Nephron progenitor cell (in vitro differentiated cells): Measurements from ENCODE around the gene LCE3D.
"Not testable (repeated sequence)": the region's sequence is repeated elsewhere in the genome, so short reads cannot be mapped to it uniquely, and the experiment has no call there.

Experiments used
- DNase-seq: peaks from one replicate; pipeline ENCODE4 v3.0.0; 2021
- H3K27ac Mint-ChIP-seq: 2 replicates; pipeline ENCODE4 v1.8.0; 2021; ENCODE audit warnings: mild to moderate bottlenecking, moderate library complexity, mixed read lengths
- H3K27me3 Mint-ChIP-seq: 2 replicates; pipeline ENCODE4 v1.8.0; 2021; ENCODE audit warnings: mild to moderate bottlenecking, low read depth, mixed read lengths; ENCODE audit not compliant: poor library complexity
- H3K36me3 Mint-ChIP-seq: 2 replicates; pipeline ENCODE4 v1.8.0; 2021; ENCODE audit warnings: low read depth, mixed read lengths
- H3K4me1 Mint-ChIP-seq: 2 replicates; pipeline ENCODE4 v1.8.0; 2021; ENCODE audit warnings: mixed read lengths
- H3K4me3 Mint-ChIP-seq: 2 replicates; pipeline ENCODE4 v1.8.0; 2021; ENCODE audit warnings: mild to moderate bottlenecking, moderate library complexity, mixed read lengths
- H3K9me3 Mint-ChIP-seq: 2 replicates; pipeline ENCODE4 v1.8.0; 2021; ENCODE audit warnings: mild to moderate bottlenecking, moderate library complexity, mixed read lengths
- TF ChIP-seq, protein P1 (sequence below): fragments of 200-600 bp; sonication (generic); IDR thresholded peaks from 2 replicates; pipeline ENCODE4 v1.5.0; 2021; ENCODE audit warnings: antibody characterized with exemption

Gene LCE3D

DNA sequence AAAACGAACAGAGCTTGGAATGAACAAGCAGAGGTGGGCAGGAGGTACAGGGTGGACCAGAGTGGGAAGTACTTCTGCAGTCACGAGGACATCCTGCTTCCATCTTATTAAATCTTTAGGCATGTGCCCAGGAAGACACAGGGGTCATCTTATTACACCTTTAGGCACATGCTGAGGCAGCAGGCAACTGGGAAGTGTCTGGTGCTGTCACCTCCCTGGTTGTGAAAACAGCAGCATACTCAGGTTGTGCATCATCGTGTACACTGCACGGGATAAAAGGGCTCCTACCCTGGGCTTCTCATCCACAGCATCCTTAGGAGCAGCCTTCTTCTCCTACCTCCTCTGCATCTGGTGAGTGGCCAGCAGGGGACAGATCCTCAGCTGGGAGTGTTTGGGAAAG is 19.6 kb upstream of the LCE3D start, which contains the start of gene LCE3C:
Gene LCE3C (plus strand): TSS at position 301 of the 400 bp plus-strand sequence. CDS start 498 bp downstream, outside the sequence.
- no peak within 1 kb of the TSS for H3K27ac Mint-ChIP-seq
- DNase-seq = no peak
- TF ChIP-seq, protein P1, sequence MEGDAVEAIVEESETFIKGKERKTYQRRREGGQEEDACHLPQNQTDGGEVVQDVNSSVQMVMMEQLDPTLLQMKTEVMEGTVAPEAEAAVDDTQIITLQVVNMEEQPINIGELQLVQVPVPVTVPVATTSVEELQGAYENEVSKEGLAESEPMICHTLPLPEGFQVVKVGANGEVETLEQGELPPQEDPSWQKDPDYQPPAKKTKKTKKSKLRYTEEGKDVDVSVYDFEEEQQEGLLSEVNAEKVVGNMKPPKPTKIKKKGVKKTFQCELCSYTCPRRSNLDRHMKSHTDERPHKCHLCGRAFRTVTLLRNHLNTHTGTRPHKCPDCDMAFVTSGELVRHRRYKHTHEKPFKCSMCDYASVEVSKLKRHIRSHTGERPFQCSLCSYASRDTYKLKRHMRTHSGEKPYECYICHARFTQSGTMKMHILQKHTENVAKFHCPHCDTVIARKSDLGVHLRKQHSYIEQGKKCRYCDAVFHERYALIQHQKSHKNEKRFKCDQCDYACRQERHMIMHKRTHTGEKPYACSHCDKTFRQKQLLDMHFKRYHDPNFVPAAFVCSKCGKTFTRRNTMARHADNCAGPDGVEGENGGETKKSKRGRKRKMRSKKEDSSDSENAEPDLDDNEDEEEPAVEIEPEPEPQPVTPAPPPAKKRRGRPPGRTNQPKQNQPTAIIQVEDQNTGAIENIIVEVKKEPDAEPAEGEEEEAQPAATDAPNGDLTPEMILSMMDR = no peak
- H3K4me1 Mint-ChIP-seq = no peaks in the 10 kb centered on the region
- H3K4me3 Mint-ChIP-seq = no peak within 1 kb of the TSS
- H3K36me3 Mint-ChIP-seq = no peaks in the 10 kb centered on the region
- H3K9me3 Mint-ChIP-seq = peaks cover 56% of the 10 kb centered on the region
- peaks cover 7% of the 10 kb centered on the region for H3K27me3 Mint-ChIP-seq

- H3K9me3 Mint-ChIP-seq = peaks cover 50% of the 10 kb centered on the region
- H3K27me3 Mint-ChIP-seq = peaks cover 10% of the 10 kb centered on the region
- no peak for DNase-seq
- no peaks in the 10 kb centered on the region for H3K36me3 Mint-ChIP-seq
- no peaks in the 10 kb centered on the region for H3K4me1 Mint-ChIP-seq
- no peak overlapping the region for H3K27ac Mint-ChIP-seq
- no peak overlapping the region for H3K4me3 Mint-ChIP-seq
- TF ChIP-seq, protein P1 = no peak
Observed at GRCh38 chr1:152596986-152597385, 16.7 kb upstream of the LCE3D start.

DNA sequence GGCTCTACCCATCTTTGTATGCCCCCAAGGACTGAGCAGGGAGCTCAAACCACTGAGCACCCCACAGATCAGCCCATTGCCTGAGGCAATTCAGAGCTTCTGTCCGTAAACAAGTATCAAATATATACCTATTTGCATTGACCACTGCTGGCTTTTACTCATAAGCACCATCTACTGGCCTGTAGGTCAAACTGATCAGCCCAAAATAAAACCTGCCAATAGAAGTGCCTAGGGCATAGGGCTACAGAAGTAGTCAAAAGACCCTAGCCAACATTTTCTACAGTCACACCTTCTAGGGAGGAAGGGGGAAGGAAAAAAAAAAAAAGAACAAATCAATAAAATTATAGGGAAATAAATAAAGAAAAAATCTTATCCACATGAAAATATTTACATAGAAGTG is 5.3 kb upstream of the LCE3D start:
- DNase-seq = no peak
- Mint-ChIP-seq H3K9me3 (peaks cover 53% of the 10 kb centered on the region), H3K27me3 (no peaks in the 10 kb centered on the region), H3K4me1 (no peaks in the 10 kb centered on the region), H3K27ac (no peak overlapping the region), H3K36me3 (no peaks in the 10 kb centered on the region), H3K4me3 (no peak overlapping the region)
- TF ChIP-seq, protein P1 = no peak

DNA sequence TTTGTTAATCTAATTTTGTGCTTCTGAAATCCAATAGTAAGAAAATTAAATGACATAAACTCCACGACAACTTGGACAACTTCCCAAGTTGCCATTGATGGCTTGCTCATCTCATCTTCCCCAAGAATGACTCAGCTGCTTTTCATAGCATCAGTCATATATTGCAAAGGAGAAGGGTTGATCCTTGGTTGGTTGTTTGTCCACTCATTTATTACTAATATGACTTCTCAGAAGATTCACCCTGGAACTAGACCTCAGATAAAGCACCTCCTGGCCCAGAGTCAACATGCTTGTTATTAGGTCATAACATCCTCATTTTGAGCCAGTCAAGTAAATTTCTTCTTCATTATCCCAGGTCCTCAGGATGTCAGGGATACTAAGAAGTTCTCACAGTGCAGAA is 2.3 kb upstream of the LCE3D start:
- H3K36me3 Mint-ChIP-seq = no peaks in the 10 kb centered on the region
- no peak overlapping the region for H3K27ac Mint-ChIP-seq
- no peak overlapping the region for H3K4me3 Mint-ChIP-seq
- no peaks in the 10 kb centered on the region for H3K4me1 Mint-ChIP-seq
- H3K9me3 Mint-ChIP-seq = peaks cover 62% of the 10 kb centered on the region
- no peaks in the 10 kb centered on the region for H3K27me3 Mint-ChIP-seq
- TF ChIP-seq, protein P1 = no peak
- no peak for DNase-seq

GRCh38 chr1:152579526-152579925 is 790 bp downstream of the LCE3D start:
- not testable (repeated sequence) for H3K4me3 Mint-ChIP-seq, H3K27me3 Mint-ChIP-seq, H3K27ac Mint-ChIP-seq, DNase-seq, H3K4me1 Mint-ChIP-seq, H3K36me3 Mint-ChIP-seq
- H3K9me3 Mint-ChIP-seq = peaks cover 80% of the 10 kb centered on the region

- Mint-ChIP-seq H3K27ac (no peak overlapping the region), H3K27me3 (peaks cover 9% of the 10 kb centered on the region), H3K9me3 (peaks cover 86% of the 10 kb centered on the region), H3K36me3 (no peaks in the 10 kb centered on the region), H3K4me3 (no peak overlapping the region), H3K4me1 (no peaks in the 10 kb centered on the region)
- DNase-seq = no peak
- TF ChIP-seq, protein P1 = no peak
Observed at GRCh38 chr1:152577168-152577567, 3.1 kb downstream of the LCE3D start.
